Thoracic aorta (tissue), 2 donors: ENCODE results near the gene ADSS1. TPM values are rescaled to one million over a fixed set of nuclear protein-coding genes. Genes with fewer than 3 reads are reported as not detected.

Source experiments
- ATAC-seq: fragments of 150-250 bp; one replicate; pipeline ENCODE4 v1.8.0; 2017; ENCODE audit warnings: low read depth; ENCODE audit not compliant: insufficient number of reproducible peaks, low FRiP score
- DNase-seq: peaks from one replicate; pipeline ENCODE4 v3.0.0-alpha.2; 2020; ENCODE audit warnings: low spot score
- H3K27ac ChIP-seq, 2 donors: fragments of 200-600 bp; sonication (generic); 1 replicate in 1 of 2; 2 replicates in 1 of 2; pipeline ENCODE4 v1.5.1; 2016; ENCODE audit warnings: mild to moderate bottlenecking in 2 of 2, moderate library complexity in 2 of 2
- H3K27me3 ChIP-seq: fragments of 200-600 bp; sonication (generic); replicated peaks from 2 replicates; pipeline ENCODE4 v1.6.0; 2016; ENCODE audit warnings: mild to moderate bottlenecking; ENCODE audit not compliant: insufficient read depth
- H3K36me3 ChIP-seq: fragments of 200-600 bp; sonication (generic); one replicate; pipeline ENCODE4 v1.5.1; 2016
- H3K4me1 ChIP-seq, 2 donors: fragments of 200-600 bp; sonication (generic); 1 replicate in 1 of 2; 2 replicates in 1 of 2; pipeline versions ENCODE4 v1.5.1 to v1.6.0; 2016; ENCODE audit warnings: low read depth in 2 of 2, mild to moderate bottlenecking in 1 of 2; ENCODE audit not compliant: control insufficient read depth in 1 of 2
- H3K4me3 ChIP-seq: fragments of 200-600 bp; sonication (generic); 2 replicates; pipeline ENCODE4 v1.5.1; 2016; ENCODE audit warnings: mild to moderate bottlenecking
- H3K9me3 ChIP-seq: fragments of 200-600 bp; sonication (generic); 2 replicates; pipeline ENCODE4 v1.5.1; 2016
- total RNA-seq, 2 donors: library from RNA; depleted of rRNA; stranded (reverse); fragments of >200 nt; gene quantifications; one replicate each; pipeline versions ENCODE4 v1.1.0 to v1.2.3, GENCODE V29; 2016
- TF ChIP-seq, protein P1 (sequence below): fragments of 200-600 bp; sonication (generic); IDR thresholded peaks from one replicate; pipeline ENCODE4 v1.5.1; 2019; ENCODE audit warnings: antibody characterized with exemption

Gene ADSS1
- total RNA-seq, 2 donors from 2014 or later = 30.8 to 87.3 TPM

DNA sequence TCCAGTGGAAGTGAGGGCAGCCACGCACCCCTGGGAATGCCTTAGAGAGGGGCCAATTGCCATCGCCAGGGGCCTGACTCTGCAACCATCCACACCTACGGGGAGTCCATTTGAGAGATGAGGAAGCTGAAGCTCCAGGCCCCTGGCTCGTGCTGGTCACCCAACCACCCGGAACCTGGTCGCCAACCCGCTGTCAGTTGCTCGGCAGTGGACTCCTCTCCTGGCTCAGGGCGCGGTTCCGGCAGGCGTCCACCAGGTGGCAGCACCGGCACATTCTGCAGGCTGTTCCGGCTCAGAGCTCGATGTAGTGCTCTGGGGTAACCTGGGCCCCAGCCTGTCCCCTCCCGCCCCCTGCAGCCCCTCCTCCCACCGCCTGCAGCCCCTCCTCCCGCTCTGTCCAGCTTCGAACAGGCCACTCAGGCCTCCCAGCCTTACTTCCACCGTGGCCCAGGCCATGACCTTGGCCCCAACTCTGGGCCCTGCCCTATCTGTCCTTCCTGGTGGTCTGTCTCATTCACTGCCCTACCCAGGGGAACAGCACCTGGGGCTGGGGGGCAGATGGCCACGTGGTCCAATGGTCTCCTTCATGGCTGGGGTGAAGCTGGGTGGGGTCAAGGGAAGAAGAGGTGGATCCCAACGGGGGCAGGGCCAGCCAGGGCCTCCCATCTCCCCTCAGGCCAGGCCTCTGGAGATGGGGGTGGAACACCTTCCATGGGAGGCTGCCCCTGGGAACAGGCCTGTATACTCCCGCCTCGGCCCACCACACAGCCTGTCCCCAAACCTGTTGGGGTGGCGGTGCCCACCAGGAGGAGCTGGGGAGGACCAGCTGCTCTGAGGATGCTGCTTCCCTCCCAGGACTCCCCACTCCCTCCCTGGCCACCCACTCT, 44.7 kb downstream of the ADSS1 start:
- H3K27ac ChIP-seq = peak overlapping the region in 1 of 2 donors; percentile 1
- H3K36me3 ChIP-seq = peaks cover 26% of the 10 kb centered on the region
- TF ChIP-seq, protein P1, sequence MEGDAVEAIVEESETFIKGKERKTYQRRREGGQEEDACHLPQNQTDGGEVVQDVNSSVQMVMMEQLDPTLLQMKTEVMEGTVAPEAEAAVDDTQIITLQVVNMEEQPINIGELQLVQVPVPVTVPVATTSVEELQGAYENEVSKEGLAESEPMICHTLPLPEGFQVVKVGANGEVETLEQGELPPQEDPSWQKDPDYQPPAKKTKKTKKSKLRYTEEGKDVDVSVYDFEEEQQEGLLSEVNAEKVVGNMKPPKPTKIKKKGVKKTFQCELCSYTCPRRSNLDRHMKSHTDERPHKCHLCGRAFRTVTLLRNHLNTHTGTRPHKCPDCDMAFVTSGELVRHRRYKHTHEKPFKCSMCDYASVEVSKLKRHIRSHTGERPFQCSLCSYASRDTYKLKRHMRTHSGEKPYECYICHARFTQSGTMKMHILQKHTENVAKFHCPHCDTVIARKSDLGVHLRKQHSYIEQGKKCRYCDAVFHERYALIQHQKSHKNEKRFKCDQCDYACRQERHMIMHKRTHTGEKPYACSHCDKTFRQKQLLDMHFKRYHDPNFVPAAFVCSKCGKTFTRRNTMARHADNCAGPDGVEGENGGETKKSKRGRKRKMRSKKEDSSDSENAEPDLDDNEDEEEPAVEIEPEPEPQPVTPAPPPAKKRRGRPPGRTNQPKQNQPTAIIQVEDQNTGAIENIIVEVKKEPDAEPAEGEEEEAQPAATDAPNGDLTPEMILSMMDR = peak; percentile 97
- no peaks in the 10 kb centered on the region for H3K27me3 ChIP-seq
- H3K4me3 ChIP-seq = no peak overlapping the region
- ATAC-seq (peak; percentile 87), DNase-seq (peak; percentile 70)
- no peaks in the 10 kb centered on the region for H3K4me1 ChIP-seq
- H3K9me3 ChIP-seq = no peaks in the 10 kb centered on the region

DNA sequence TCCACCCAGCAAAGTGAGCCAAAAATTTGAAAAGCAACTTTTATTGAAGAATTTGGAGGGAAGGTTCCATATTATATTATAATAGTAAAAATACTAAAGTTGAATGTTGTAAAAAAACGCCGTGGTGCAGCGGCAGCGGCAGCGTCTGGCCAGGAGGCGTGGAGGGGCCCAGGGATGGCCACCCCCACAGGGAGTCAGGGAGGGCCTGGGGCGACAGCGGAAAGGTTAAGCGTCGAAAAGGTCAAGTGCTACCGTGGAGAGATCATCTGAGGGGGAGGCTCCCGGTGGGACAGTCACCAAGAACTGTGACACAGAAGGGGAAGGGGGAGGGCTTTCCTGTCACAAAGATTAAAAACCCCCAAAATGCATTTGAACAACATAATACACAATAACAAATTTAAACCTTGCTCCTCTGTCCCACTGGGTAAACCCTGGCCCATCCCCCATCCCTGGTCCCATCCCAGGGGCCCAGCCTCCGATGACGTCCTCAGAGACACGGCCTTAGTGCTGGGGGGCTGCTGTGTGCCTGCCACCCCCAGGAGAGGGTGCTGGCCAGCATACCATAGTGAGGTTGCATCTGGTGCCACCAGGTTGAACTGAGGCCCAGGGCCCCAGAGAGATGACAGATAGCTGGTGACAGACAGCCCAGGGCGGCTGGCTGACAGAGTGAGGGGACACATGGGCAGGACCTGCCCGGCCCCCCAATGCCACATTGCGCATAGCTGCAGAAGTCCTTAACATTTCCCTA, 45.5 kb downstream of the ADSS1 start:
- DNase-seq = no peak
- H3K36me3 ChIP-seq = peaks cover 26% of the 10 kb centered on the region
- no peak overlapping the region for H3K27ac ChIP-seq
- no peaks in the 10 kb centered on the region for H3K27me3 ChIP-seq
- TF ChIP-seq, protein P1 = no peak
- no peak for ATAC-seq
- no peaks in the 10 kb centered on the region for H3K4me1 ChIP-seq
- H3K4me3 ChIP-seq = no peak overlapping the region
- no peaks in the 10 kb centered on the region for H3K9me3 ChIP-seq

DNA sequence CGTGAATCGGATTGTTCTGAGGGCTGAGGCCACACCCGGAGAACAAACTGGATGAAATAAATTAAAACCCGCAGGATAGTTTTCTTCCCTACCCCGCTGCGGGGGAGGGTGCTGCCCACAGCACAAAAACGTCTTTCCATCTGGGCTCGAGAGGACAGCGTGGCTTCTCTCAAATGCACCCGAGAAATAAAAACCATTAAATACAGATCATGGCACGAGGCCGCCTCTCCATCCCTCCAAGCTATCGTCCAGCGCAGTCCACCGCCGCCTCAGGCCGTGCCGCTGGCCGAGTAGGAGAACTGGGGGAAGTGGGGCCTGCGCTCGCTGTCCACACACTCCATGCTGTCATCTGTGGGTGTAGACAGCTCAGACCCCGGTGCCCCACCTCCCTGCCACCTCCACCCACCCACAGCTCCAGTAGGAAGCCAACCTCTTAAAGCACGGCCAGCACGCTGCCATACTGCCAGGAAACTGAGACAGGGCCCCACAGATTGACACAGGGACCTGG, 46.1 kb downstream of the ADSS1 start:
- no peak for DNase-seq
- Histone ChIP-seq H3K9me3 (no peaks in the 10 kb centered on the region), H3K4me1 (no peaks in the 10 kb centered on the region), H3K4me3 (no peak overlapping the region), H3K27me3 (no peaks in the 10 kb centered on the region), H3K36me3 (peaks cover 30% of the 10 kb centered on the region), H3K27ac (no peak overlapping the region)
- TF ChIP-seq, protein P1 = no peak
- no peak for ATAC-seq

GRCh38 chr14:104770851-104771272, 46.8 kb downstream of the ADSS1 start:
- DNase-seq = no peak
- no peaks in the 10 kb centered on the region for H3K9me3 ChIP-seq
- no peak overlapping the region for H3K4me3 ChIP-seq
- H3K27me3 ChIP-seq = no peaks in the 10 kb centered on the region
- H3K36me3 ChIP-seq = peaks cover 38% of the 10 kb centered on the region
- H3K27ac ChIP-seq = no peak overlapping the region
- no peak for ATAC-seq
- H3K4me1 ChIP-seq = no peaks in the 10 kb centered on the region
- TF ChIP-seq, protein P1 = peak; percentile 58

- no peak for ATAC-seq
Measured at GRCh38 chr14:104771374-104771773, 47.3 kb downstream of the ADSS1 start.

More at GRCh38 chr14:104771374-104771773, 47.3 kb downstream of the ADSS1 start:
- no peak overlapping the region for H3K4me3 ChIP-seq
- peaks cover 42% of the 10 kb centered on the region for H3K36me3 ChIP-seq
- no peaks in the 10 kb centered on the region for H3K4me1 ChIP-seq
- H3K9me3 ChIP-seq = no peaks in the 10 kb centered on the region
- TF ChIP-seq, protein P1 = no peak
- no peak overlapping the region for H3K27ac ChIP-seq
- H3K27me3 ChIP-seq = no peaks in the 10 kb centered on the region
- no peak for DNase-seq
